GM21619 (cell line): ENCODE results near the gene TNFRSF18.
A peak's percentile ranks its signal among the peaks of the same experiment; 100 is the strongest.

Source experiments
- ATAC-seq: cut with Tn5 transposase; IDR thresholded peaks from one replicate; pipeline ENCODE4 v1.9.1; 2021; ENCODE audit not compliant: unreplicated experiment

TNFRSF18 gene

GRCh38 chr1:1240822-1241587 lies 34.6 kb upstream of the TNFRSF18 start:
- no peak for ATAC-seq

- no peak for ATAC-seq
These were observed 33.9 kb upstream of the TNFRSF18 start for GRCh38 chr1:1240348-1240732.

- no peak for ATAC-seq
These were observed 33.4 kb upstream of the TNFRSF18 start for GRCh38 chr1:1239614-1240347.

GRCh38 chr1:1239227-1239613 lies 32.8 kb upstream of the TNFRSF18 start:
- no peak for ATAC-seq

- no peak for ATAC-seq
These were observed 32.3 kb upstream of the TNFRSF18 start for GRCh38 chr1:1238702-1239178.

GRCh38 chr1:1237874-1238701 lies 31.7 kb upstream of the TNFRSF18 start:
- no peak for ATAC-seq

- ATAC-seq = no peak
These were observed 30.8 kb upstream of the TNFRSF18 start for GRCh38 chr1:1236945-1237873.

- ATAC-seq = no peak
These were observed 29.9 kb upstream of the TNFRSF18 start for GRCh38 chr1:1236176-1236763.

- no peak for ATAC-seq
These were observed 28.8 kb upstream of the TNFRSF18 start for GRCh38 chr1:1235016-1235744.

GRCh38 chr1:1234180-1234808 lies 27.9 kb upstream of the TNFRSF18 start:
- ATAC-seq = no peak

- ATAC-seq = no peak
These were observed 27.1 kb upstream of the TNFRSF18 start for GRCh38 chr1:1233567-1233892.

GRCh38 chr1:1232796-1233566 lies 26.6 kb upstream of the TNFRSF18 start:
- no peak for ATAC-seq

GRCh38 chr1:1232208-1232795 lies 25.9 kb upstream of the TNFRSF18 start, which contains the start of gene B3GALT6:
Gene B3GALT6 (plus strand): TSS chr1:1232237. CDS start chr1:1232279, 42 bp downstream.
- no peak for ATAC-seq

- peak; percentile 84 for ATAC-seq
These were observed 25.2 kb upstream of the TNFRSF18 start, which contains the start of gene SDF4 for GRCh38 chr1:1231400-1232207. Gene SDF4 (minus strand): TSS chr1:1232001. CDS start chr1:1228772, 3,229 bp downstream.

- ATAC-seq = no peak
These were observed 24.4 kb upstream of the TNFRSF18 start for GRCh38 chr1:1230656-1231399.

GRCh38 chr1:1229770-1230169 lies 23.4 kb upstream of the TNFRSF18 start:
- ATAC-seq = no peak
